DMS53 treated with DMSO at 0.1 percent for 48 hours (cell line): ENCODE measurements around the gene TBC1D5.
"Not testable (repeated sequence)": the region's sequence is repeated elsewhere in the genome, so short reads cannot be mapped to it uniquely, and the experiment has no call there.

ENCODE experiments used
- DNase-seq: peaks from one replicate; lab custom pipeline; 2025; ENCODE audit not compliant: unreplicated experiment; lab: John Stamatoyannopoulos, UW

TBC1D5 gene

GRCh38 chr3:17648630-17649355 lies 93.6 kb downstream of the TBC1D5 start:
- not testable (repeated sequence) for DNase-seq

GRCh38 chr3:17645074-17645698 lies 97.2 kb downstream of the TBC1D5 start:
- DNase-seq: peak; percentile 1

- DNase-seq: no peak
These were observed 98.7 kb downstream of the TBC1D5 start for GRCh38 chr3:17643691-17644090.

GRCh38 chr3:17642474-17642873 lies 100.0 kb downstream of the TBC1D5 start:
- no peak for DNase-seq

GRCh38 chr3:17640466-17640865 lies 102.0 kb downstream of the TBC1D5 start:
- no peak for DNase-seq

GRCh38 chr3:17639765-17640164 lies 102.7 kb downstream of the TBC1D5 start:
- no peak for DNase-seq

GRCh38 chr3:17639257-17639656 lies 103.2 kb downstream of the TBC1D5 start:
- DNase-seq: peak; percentile 1

GRCh38 chr3:17638356-17638755 lies 104.1 kb downstream of the TBC1D5 start:
- no peak for DNase-seq

GRCh38 chr3:17635675-17636074 lies 106.8 kb downstream of the TBC1D5 start:
- not testable (repeated sequence) for DNase-seq

- DNase-seq: no peak
These were observed 107.5 kb downstream of the TBC1D5 start for GRCh38 chr3:17634964-17635363.

GRCh38 chr3:17634201-17634600 lies 108.2 kb downstream of the TBC1D5 start:
- no peak for DNase-seq

- no peak for DNase-seq
These were observed 109.9 kb downstream of the TBC1D5 start for GRCh38 chr3:17632401-17633100.

- DNase-seq: no peak
These were observed 110.8 kb downstream of the TBC1D5 start for GRCh38 chr3:17631609-17632008.

- no peak for DNase-seq
These were observed 113.0 kb downstream of the TBC1D5 start for GRCh38 chr3:17629400-17629799.

- no peak for DNase-seq
These were observed 116.0 kb downstream of the TBC1D5 start for GRCh38 chr3:17626395-17626794.

GRCh38 chr3:17625133-17625532 lies 117.3 kb downstream of the TBC1D5 start:
- no peak for DNase-seq

GRCh38 chr3:17623464-17623863 lies 119.0 kb downstream of the TBC1D5 start:
- DNase-seq: no peak

- no peak for DNase-seq
These were observed 122.5 kb downstream of the TBC1D5 start for GRCh38 chr3:17619968-17620367.

GRCh38 chr3:17613017-17613416 lies 129.4 kb downstream of the TBC1D5 start:
- DNase-seq: not testable (repeated sequence)

GRCh38 chr3:17607905-17608304 lies 134.5 kb downstream of the TBC1D5 start:
- no peak for DNase-seq

GRCh38 chr3:17605934-17606333 lies 136.5 kb downstream of the TBC1D5 start:
- no peak for DNase-seq

GRCh38 chr3:17605032-17605431 lies 137.4 kb downstream of the TBC1D5 start:
- DNase-seq: peak; percentile 1
